GM12878 (cell line): Measurements from ENCODE around the gene C16orf74. TPM values are rescaled to one million over a fixed set of nuclear protein-coding genes. Genes with fewer than 3 reads are reported as not detected.

ENCODE experiments used
- ATAC-seq: fragments of 200-7000 bp; cut with Tn5 transposase; 3 replicates; pipeline ENCODE4 v1.9.1; 2020; ENCODE audit warnings: mild to moderate bottlenecking, moderate library complexity
- BruUV-seq: library from RNA; stranded (reverse); fragments of 400-500 nt; replicated peaks from 2 replicates; lab custom pipeline; 2021; lab: Mats Ljungman, UMichigan
- CTCF ChIA-PET: fragments of 300-600 bp; sonication (Branson Sonifier 250); formaldehyde crosslinking; extraction: SDS; loops from one replicate; lab custom pipeline; 2021; ENCODE audit warnings: inconsistent platforms; lab: Yijun Ruan, JAX
- POLR2A ChIA-PET: fragments of 350-600 bp; formaldehyde crosslinking; extraction: SDS; loops from one replicate; lab custom pipeline; 2021; ENCODE audit warnings: inconsistent platforms; lab: Charles Lee
- RAD21 ChIA-PET: fragments of 300-600 bp; sonication (Branson Sonifier 250); formaldehyde crosslinking; loops from one replicate; lab custom pipeline; 2023; ENCODE audit warnings: antibody characterized with exemption; ENCODE audit not compliant: unreplicated experiment; lab: Charles Lee
- SMC1A ChIA-PET: fragments of 300-600 bp; sonication (Branson Sonifier 250); formaldehyde crosslinking; loops from one replicate; lab custom pipeline; 2023; ENCODE audit not compliant: unreplicated experiment, uncharacterized antibody; lab: Charles Lee
- DNase-seq: peaks from one replicate; pipeline ENCODE4 v3.0.0-alpha.2; 2011; ENCODE audit warnings: low read depth, low spot score
- FAIRE-seq: peaks from 3 replicates; lab custom pipeline; 2011; peaks lifted over from hg19 to GRCh38; lab: Jason Lieb, UNC
- H2AFZ ChIP-seq: 2 replicates; pipeline ENCODE4 v1.6.0; 2011; ENCODE audit warnings: low read depth, low read length, control low read depth; ENCODE audit not compliant: control insufficient read depth
- H3K27ac ChIP-seq: 2 replicates; pipeline ENCODE4 v1.5.1; 2011; ENCODE audit warnings: control low read depth; ENCODE audit not compliant: control insufficient read depth, insufficient read depth
- H3K27me3 ChIP-seq, 2 experiments: replicated peaks in 1 of 2; 2 replicates each; pipeline versions ENCODE4 v1.6.0 to v1.6.1; 2011; ENCODE audit warnings: low read length in 1 of 2; ENCODE audit not compliant: control insufficient read depth in 2 of 2, insufficient read depth in 2 of 2
- H3K36me3 ChIP-seq, 2 experiments: 2 replicates each; pipeline ENCODE4 v1.5.1; 2011; ENCODE audit warnings: low read length in 1 of 2; ENCODE audit not compliant: control insufficient read depth in 2 of 2, insufficient read depth in 2 of 2
- H3K4me1 ChIP-seq: 2 replicates; pipeline ENCODE4 v1.6.1; 2011; ENCODE audit warnings: mild to moderate bottlenecking, low read length, moderate library complexity, mixed read lengths; ENCODE audit not compliant: control insufficient read depth, insufficient read depth
- H3K4me2 ChIP-seq: 2 replicates; pipeline ENCODE4 v1.6.0; 2011; ENCODE audit warnings: control low read depth; ENCODE audit not compliant: control insufficient read depth, insufficient read depth
- H3K4me3 ChIP-seq: fragments of 200-600 bp; sonication (generic); 2 replicates; pipeline ENCODE4 v1.5.1; 2016
- H3K79me2 ChIP-seq: 2 replicates; pipeline ENCODE4 v1.6.0; 2011; ENCODE audit warnings: low read length; ENCODE audit not compliant: control insufficient read depth, insufficient read depth
- H3K9ac ChIP-seq: 2 replicates; pipeline ENCODE4 v1.8.0; 2011; ENCODE audit warnings: low read length, control low read depth, mixed read lengths; ENCODE audit not compliant: control insufficient read depth, insufficient read depth
- H3K9me3 ChIP-seq: replicated peaks from 3 replicates; pipeline ENCODE4 v1.5.1; 2011; ENCODE audit warnings: mild to moderate bottlenecking, low read length; ENCODE audit not compliant: control insufficient read depth, insufficient read depth
- H4K20me1 ChIP-seq: 2 replicates; pipeline ENCODE4 v1.6.0; 2011; ENCODE audit not compliant: control insufficient read depth, insufficient read depth
- ATF3 ChIP-seq: IDR thresholded peaks from 2 replicates; pipeline ENCODE4 v1.6.1; 2011; ENCODE audit warnings: low read depth, mild to moderate bottlenecking, low read length, moderate library complexity, borderline replicate concordance; ENCODE audit errors: extremely low read depth
- CBFB ChIP-seq: IDR thresholded peaks from 2 replicates; pipeline ENCODE4 v1.6.1; 2016; ENCODE audit warnings: antibody characterized with exemption, low read depth
- CUX1 ChIP-seq: IDR thresholded peaks from 2 replicates; pipeline ENCODE4 v1.6.1; 2012; ENCODE audit warnings: improper control_type of control experiment, low read depth, low read length; ENCODE audit not compliant: insufficient replicate concordance
- FOXM1 ChIP-seq: IDR thresholded peaks from 2 replicates; pipeline ENCODE4 v1.6.1; 2012; ENCODE audit warnings: low read depth, mild to moderate bottlenecking, inconsistent platforms, low read length, moderate library complexity
- GATAD2B ChIP-seq: fragments of 450-650 bp; conservative IDR thresholded peaks from 2 replicates; pipeline ENCODE4 v1.6.1; 2017; ENCODE audit warnings: low read depth, mild to moderate bottlenecking, moderate library complexity
- MAX ChIP-seq: IDR thresholded peaks from 2 replicates; pipeline ENCODE4 v1.6.1; 2012; ENCODE audit warnings: low read depth, low read length, improper control_type of control experiment
- RELB ChIP-seq: fragments of 450-650 bp; IDR thresholded peaks from 2 replicates; pipeline ENCODE4 v1.6.1; 2017; ENCODE audit warnings: low read depth, mild to moderate bottlenecking, moderate library complexity
- RFX5 ChIP-seq: IDR thresholded peaks from 2 replicates; pipeline ENCODE4 v1.6.1; 2011; ENCODE audit warnings: low read depth, low read length, improper control_type of control experiment
- SMARCA5 ChIP-seq: fragments of 450-650 bp; IDR thresholded peaks from 2 replicates; pipeline ENCODE4 v1.6.1; 2017; ENCODE audit warnings: mild to moderate bottlenecking
- SREBF1 ChIP-seq: IDR thresholded peaks from 2 replicates; pipeline ENCODE4 v1.6.1; 2012; ENCODE audit warnings: mild to moderate bottlenecking, low read length
- SUZ12 ChIP-seq: fragments of 200-600 bp; sonication (generic); IDR thresholded peaks from one replicate; pipeline ENCODE4 v1.6.1; 2018; ENCODE audit warnings: antibody characterized with exemption, mild to moderate bottlenecking; ENCODE audit not compliant: unreplicated experiment
- ZBTB33 ChIP-seq: fragments of 450-650 bp; IDR thresholded peaks from 2 replicates; pipeline ENCODE4 v1.6.1; 2017; ENCODE audit warnings: mild to moderate bottlenecking
- WGBS: methylation state at CpG from one replicate; pipeline ENCODE4 v1.1.6; 2016; ENCODE audit warnings: low lambda C conversion rate; ENCODE audit not compliant: insufficient replicate concordance, insufficient coverage; ENCODE audit errors: missing lambda C conversion rate; 5-methylcytosine and 5-hydroxymethylcytosine counted together
- in situ Hi-C: fragments of 300-500 bp; cut with MboI; formaldehyde crosslinking; loops from 9 replicates; pipeline ENCODE4 v1.14.3; 2018; ENCODE audit warnings: mixed read lengths
- intact Hi-C: fragments of 100-400 bp; cut with micrococcal nuclease; formaldehyde crosslinking; loops from one replicate; pipeline ENCODE4 v1.14.2; 2022; ENCODE audit not compliant: unreplicated experiment
- polyA plus RNA-seq, 11 experiments: library from polyadenylated mRNA; depleted of rRNA in 4 of 11; unstranded in 6 of 11; stranded (reverse) in 5 of 11; fragments of >200 nt; fragmentation: Nextera tagmentation in 4 of 11; fragmentation: Illumina TruSeq in 1 of 11; extraction: Ambion mirVana in 4 of 11; extraction: Trizol in 1 of 11; gene quantifications; 1 replicate in 1 of 11; 2 replicates in 10 of 11; pipeline versions ENCODE4 v1.2.1 to v1.2.3, GENCODE V29; 2011 to 2016; ENCODE audit warnings: inconsistent platforms in 2 of 11, missing spikeins in 2 of 11, low read depth in 1 of 11
- total RNA-seq, 4 experiments: library from RNA; depleted of rRNA in 3 of 4; stranded (reverse); fragments of >200 nt in 3 of 4; fragmentation: Illumina TruSeq in 1 of 4; extraction: Trizol in 1 of 4; gene quantifications; 2 replicates each; pipeline versions ENCODE4 v1.2.1 to v1.2.3, GENCODE V29; 2013 to 2021

The C16orf74 gene
- total and polyA plus RNA-seq, 10 of the 15 experiments (the other 5 are each of a cell fraction or from before 2014, with no cell fraction given) = 0.23 to 20.1 (median 6.8) TPM

GRCh38 chr16:85794696-85795095 is 43.8 kb upstream of the C16orf74 start:
- H2AFZ ChIP-seq = no peak overlapping the region
- DNase-seq = no peak
- H3K4me2 ChIP-seq = no peak overlapping the region
- FAIRE-seq = no peak
- no peak for ATAC-seq
- in situ Hi-C loops = no loop called here
- RAD21 ChIA-PET = no interaction called here
- WGBS = 100% methylated on average over 8 of the region's 8 CpGs
- H3K4me3 ChIP-seq = no peak overlapping the region
- no peak overlapping the region for H3K27ac ChIP-seq
- BruUV-seq = no TSS peak
- CTCF ChIA-PET = no interaction called here
- SMC1A ChIA-PET = interaction anchor here (0.9 kb wide), 1 partner anchor 65 kb away, joined by 3 read pairs; no protein-coding TSS in a partner anchor
- intact Hi-C loops = no loop called here
- H3K9ac ChIP-seq = no peak overlapping the region
- H3K9me3 ChIP-seq = no peaks in the 10 kb centered on the region
- peaks cover 7% of the 10 kb centered on the region in 2 experiments; a peak in 3 of 4 replicates for H3K36me3 ChIP-seq
- peaks cover 40% of the 10 kb centered on the region for H3K79me2 ChIP-seq
- H3K4me1 ChIP-seq = no peaks in the 10 kb centered on the region; the same call in 1 of the 2 replicates
- POLR2A ChIA-PET = no interaction called here
- no peaks in the 10 kb centered on the region for H3K27me3 ChIP-seq
- H4K20me1 ChIP-seq = no peaks in the 10 kb centered on the region
- TF ChIP-seq CBFB (no peak), ZBTB33 (no peak), RFX5 (no peak), FOXM1 (no peak), ATF3 (no peak), MAX (no peak), SREBF1 (no peak), SMARCA5 (no peak), RELB (no peak), CUX1 (no peak), GATAD2B (no peak), SUZ12 (no peak)
